Measurements from ENCODE around the gene TSC22D3. TPM values are rescaled to one million over a fixed set of nuclear protein-coding genes. Genes with fewer than 3 reads are reported as not detected.

Gene TSC22D3
- polyA plus RNA-seq, 1 experiment, result 34.7 TPM

- no peak overlapping the region for H3K4me3 ChIP-seq (ENCODE audit: low read depth, low read length)
- CTCF ChIA-PET, result interaction anchor here (0.5 kb wide), 1 partner anchor 13 kb away, joined by 3 read pairs; no protein-coding TSS in a partner anchor
- H3K27me3 ChIP-seq (ENCODE audit: control insufficient read depth, insufficient read depth, low read length), result no peaks in the 10 kb centered on the region
- DNase-seq (ENCODE audit: low read depth), result no peak
- H3K36me3 ChIP-seq (ENCODE audit: control insufficient read depth, insufficient read depth, low read length), result no peaks in the 10 kb centered on the region
- POLR2A ChIA-PET, result no interaction called here
- no peak for TF ChIP-seq CTCF (IDR thresholded peaks at IDR 0.05; ENCODE audit: insufficient read depth, low read depth, low read length)
These were observed 91.7 kb downstream of the TSC22D3 start for GRCh38 chrX:107683931-107684330.

GRCh38 chrX:107683124-107683895 lies 92.3 kb downstream of the TSC22D3 start:
- H3K36me3 ChIP-seq (ENCODE audit: control insufficient read depth, insufficient read depth, low read length), result no peaks in the 10 kb centered on the region
- H3K27me3 ChIP-seq (ENCODE audit: control insufficient read depth, insufficient read depth, low read length), result no peaks in the 10 kb centered on the region
- ChIA-PET CTCF (no interaction called here), POLR2A (no interaction called here)
- no peak for DNase-seq (ENCODE audit: low read depth)
- H3K4me3 ChIP-seq (ENCODE audit: low read depth, low read length), result no peak overlapping the region
- no peak for TF ChIP-seq CTCF (IDR thresholded peaks at IDR 0.05; ENCODE audit: insufficient read depth, low read depth, low read length)

GRCh38 chrX:107682256-107682655 lies 93.3 kb downstream of the TSC22D3 start:
- no peaks in the 10 kb centered on the region for H3K27me3 ChIP-seq (ENCODE audit: control insufficient read depth, insufficient read depth, low read length)
- no peak overlapping the region for H3K4me3 ChIP-seq (ENCODE audit: low read depth, low read length)
- POLR2A ChIA-PET, result no interaction called here
- no peak for DNase-seq (ENCODE audit: low read depth)
- CTCF ChIA-PET, result no interaction called here
- no peak for TF ChIP-seq CTCF (IDR thresholded peaks at IDR 0.05; ENCODE audit: insufficient read depth, low read depth, low read length)
- no peaks in the 10 kb centered on the region for H3K36me3 ChIP-seq (ENCODE audit: control insufficient read depth, insufficient read depth, low read length)

- ChIA-PET CTCF (interaction anchor here (1.0 to 1.2 kb wide), 2 partner anchors 19 to 24 kb away, joined by 4 read pairs; no protein-coding TSS in a partner anchor), POLR2A (no interaction called here)
- Histone ChIP-seq H3K4me3 (ENCODE audit: low read depth, low read length) (no peak overlapping the region), H3K27me3 (ENCODE audit: control insufficient read depth, insufficient read depth, low read length) (no peaks in the 10 kb centered on the region), H3K36me3 (ENCODE audit: control insufficient read depth, insufficient read depth, low read length) (no peaks in the 10 kb centered on the region)
- DNase-seq (ENCODE audit: low read depth), result no peak
- TF ChIP-seq CTCF (IDR thresholded peaks at IDR 0.05; ENCODE audit: insufficient read depth, low read depth, low read length), result no peak
These were observed 96.4 kb downstream of the TSC22D3 start for GRCh38 chrX:107678957-107679740.

GRCh38 chrX:107677909-107678308 lies 97.7 kb downstream of the TSC22D3 start:
- DNase-seq (ENCODE audit: low read depth), result no peak
- Histone ChIP-seq H3K27me3 (ENCODE audit: control insufficient read depth, insufficient read depth, low read length) (no peaks in the 10 kb centered on the region), H3K36me3 (ENCODE audit: control insufficient read depth, insufficient read depth, low read length) (no peaks in the 10 kb centered on the region), H3K4me3 (ENCODE audit: low read depth, low read length) (no peak overlapping the region)
- no peak for TF ChIP-seq CTCF (IDR thresholded peaks at IDR 0.05; ENCODE audit: insufficient read depth, low read depth, low read length)
- CTCF ChIA-PET, result interaction anchor here (1.2 kb wide), 1 partner anchor 34 kb away, joined by 3 read pairs; no protein-coding TSS in a partner anchor
- POLR2A ChIA-PET, result no interaction called here

Data from BJ (cell line).